HG03520 (cell line): Measurements from ENCODE around the gene PNPLA2.

Source experiments
- ATAC-seq: cut with Tn5 transposase; IDR thresholded peaks from one replicate; pipeline ENCODE4 v1.9.1; 2021; ENCODE audit warnings: mild to moderate bottlenecking, moderate library complexity; ENCODE audit not compliant: unreplicated experiment

The PNPLA2 gene

DNA sequence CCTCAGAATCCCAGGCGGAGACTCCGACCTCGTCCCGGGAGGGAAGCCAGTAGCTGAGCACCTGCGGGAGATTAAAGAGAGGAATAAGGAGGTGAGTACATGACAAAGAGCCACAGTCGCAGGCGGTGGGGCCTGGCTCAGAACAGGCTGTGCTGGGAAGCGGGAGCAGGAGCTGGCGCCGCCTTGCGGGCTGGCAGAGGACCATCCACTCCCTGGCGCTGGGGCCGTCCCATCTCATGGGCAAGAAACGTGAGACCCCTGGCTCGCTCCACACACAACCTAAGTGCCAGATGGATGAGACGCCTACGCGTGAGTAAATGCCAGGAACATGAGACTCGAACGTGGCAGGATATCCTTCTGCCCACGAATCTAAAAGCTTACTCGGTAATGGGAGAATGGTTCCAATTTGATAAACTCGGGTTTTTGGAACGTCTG lies 35.1 kb upstream of the PNPLA2 start:
- ATAC-seq = no peak

DNA sequence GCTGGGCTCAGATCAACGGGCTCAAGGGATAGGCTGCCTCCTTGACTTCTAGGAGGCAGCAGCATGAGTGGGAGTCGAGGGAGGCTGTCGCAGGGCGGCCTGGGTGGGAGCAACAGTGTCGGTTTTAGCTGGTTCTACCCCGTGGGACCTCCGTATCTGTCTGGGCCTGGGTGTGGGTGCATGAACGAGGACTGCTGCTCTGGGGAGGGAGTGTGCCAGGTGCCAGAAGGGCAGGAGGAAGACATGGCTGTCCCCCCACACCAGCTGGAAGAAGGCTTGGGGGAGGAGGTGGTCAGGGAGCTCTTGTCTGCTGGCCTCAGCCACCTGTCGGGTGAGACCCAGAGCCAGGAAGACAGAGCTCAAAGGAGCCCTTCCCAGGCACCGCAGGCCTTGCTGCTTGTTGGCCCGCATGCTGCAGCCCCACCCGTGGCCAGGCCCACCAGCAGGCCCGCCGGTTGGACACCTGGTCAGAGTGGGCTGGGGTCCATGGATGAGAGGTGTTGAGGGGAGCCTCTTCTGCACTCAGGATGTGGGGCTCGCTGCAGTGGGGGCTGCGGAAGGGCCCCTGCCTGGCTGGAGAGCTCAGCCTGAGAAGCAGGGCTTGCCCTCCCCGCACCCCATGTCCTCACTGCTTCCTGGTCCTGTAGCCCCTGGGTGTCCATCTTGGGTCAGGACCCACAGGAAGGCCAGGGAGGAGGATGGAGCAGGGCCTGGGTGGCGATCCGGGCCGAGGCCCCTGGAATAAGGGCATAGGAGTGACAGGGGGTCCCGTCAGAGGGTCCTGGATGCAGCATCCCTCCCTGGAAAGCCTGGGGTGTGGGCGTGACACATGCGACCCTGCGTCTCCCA lies 32.3 kb upstream of the PNPLA2 start:
- no peak for ATAC-seq

DNA sequence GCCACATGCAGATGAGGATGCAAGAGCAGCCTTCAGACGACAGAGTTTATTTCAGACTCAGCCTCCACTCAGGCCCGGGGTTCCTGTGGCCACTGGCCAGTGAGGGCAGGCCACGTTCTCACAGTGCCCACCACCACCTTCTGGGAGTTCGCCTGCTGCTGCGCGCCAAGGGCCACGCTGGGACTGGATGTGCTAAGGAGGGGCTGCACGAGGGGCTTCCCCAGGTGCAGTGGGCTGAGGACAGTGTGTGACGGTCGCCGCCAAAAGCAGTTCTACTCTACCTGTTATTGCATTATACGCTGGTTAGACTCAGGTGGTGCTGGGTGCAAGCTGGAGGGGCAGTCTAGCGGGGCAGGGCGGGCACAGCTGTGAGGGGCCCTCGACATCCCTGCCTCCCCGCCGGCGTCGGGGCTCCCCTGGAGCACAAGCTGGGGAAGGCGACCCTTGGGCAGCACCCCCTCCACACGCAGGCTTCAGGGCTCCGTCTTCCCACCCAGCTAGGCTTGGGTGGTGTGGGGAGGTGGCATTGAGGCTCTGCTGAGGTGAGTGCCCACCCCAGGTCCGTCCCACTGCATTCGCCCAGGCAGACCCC lies 31.5 kb upstream of the PNPLA2 start:
- no peak for ATAC-seq

DNA sequence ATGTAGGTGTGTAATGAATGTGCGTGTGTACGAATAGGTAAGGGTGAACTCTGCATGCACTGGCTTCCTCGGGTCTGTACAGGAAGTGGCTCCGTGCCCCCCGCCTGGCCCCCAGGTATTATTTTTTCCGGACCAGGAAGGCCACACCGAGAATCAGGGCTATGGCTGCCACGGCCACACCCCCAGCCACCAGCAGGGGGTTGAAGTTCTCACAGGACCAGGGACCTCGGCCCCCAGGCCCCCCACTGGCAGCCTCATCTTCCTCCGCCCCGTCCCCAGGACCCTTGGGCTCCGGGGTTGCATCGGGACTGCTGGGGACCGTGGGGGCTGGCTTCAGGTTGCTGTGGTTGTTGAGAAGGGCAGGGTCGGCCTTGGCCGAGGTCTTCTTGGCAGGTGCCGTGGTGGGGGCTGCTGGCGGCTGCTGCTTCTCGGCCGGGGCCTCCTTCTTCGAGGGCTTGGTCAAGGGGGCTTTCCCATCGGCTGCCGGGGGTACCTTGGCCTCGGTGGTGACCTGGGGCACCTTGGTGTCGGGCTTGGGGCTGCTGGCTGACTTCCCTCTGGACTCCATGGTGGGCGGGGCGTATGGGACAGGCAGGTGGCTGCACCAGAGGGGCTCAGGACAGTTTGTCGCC lies 30.6 kb upstream of the PNPLA2 start:
- ATAC-seq = no peak

DNA sequence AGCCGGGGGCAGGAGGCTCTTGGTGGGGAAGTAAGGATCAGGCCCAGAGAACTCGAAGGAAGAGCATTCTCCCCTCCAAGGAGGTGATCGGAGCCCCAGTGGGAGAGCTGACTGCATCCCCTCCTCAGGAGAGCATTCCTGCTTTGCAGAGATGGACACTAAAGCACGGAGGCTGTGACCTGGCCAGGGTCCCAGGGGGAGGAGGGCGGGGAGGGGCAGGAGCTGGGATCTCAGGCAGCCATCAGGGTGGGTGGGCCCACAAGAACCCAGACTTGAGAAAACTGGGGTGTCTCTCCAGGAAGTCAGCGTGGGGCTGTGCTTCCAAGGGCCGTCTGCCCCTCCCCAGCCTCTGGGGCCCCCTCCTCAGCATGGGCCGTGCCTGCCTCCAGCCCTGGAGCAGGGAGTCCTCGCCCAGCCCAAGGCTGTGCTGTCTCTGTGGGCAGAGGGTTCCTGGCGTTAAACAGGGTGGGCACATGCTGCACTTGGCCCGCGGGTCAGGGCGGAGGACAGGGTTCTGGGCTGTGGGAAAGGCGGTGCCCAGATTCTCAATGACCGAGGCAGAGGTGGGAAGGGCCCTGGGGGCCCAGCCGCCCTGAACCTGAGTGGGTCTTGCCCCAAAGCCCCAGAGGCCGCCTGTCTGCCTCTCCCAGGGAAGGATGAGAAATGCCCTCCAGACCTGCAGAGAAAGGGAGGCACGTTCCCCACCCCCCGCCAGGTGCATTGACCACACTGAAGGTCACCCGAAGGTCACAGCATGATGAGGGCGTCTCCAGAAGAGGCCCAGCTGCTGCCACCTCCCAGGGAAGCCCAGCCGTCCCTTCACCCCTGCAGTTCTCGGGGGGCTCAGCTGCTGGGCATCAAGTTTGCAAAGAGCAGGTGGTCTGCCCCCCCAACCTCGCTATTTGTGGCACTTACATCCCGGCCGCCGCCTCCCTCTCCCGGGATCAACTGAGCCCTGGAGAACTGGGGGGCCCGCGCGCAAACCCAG lies 29.5 kb upstream of the PNPLA2 start:
- ATAC-seq = no peak

DNA sequence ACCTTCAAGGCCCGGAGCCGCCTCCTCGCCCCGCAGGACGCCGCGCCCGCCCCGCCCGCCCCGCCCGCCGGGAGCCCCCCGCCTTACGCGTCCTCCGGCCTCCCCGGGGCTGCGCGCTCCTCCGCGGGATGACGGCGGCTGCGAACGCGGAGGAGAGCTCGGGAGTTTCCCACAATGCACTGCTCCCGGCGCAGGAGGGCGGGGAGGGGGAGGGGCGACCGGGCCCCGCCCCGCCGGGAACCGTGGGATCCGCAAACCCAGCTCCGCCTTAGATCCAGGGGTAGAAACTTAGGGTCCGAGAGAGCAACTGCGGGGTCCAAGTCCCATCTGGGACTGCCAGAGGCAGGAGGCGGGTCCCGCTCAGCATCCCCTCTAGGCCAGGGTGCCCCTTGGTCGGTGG lies 28.8 kb upstream of the PNPLA2 start, which contains the start of gene CEND1:
CEND1 (minus strand) TSS at position 148 of the 400 bp plus-strand sequence. CDS start 1,514 bp downstream, outside the sequence.
- no peak for ATAC-seq

DNA sequence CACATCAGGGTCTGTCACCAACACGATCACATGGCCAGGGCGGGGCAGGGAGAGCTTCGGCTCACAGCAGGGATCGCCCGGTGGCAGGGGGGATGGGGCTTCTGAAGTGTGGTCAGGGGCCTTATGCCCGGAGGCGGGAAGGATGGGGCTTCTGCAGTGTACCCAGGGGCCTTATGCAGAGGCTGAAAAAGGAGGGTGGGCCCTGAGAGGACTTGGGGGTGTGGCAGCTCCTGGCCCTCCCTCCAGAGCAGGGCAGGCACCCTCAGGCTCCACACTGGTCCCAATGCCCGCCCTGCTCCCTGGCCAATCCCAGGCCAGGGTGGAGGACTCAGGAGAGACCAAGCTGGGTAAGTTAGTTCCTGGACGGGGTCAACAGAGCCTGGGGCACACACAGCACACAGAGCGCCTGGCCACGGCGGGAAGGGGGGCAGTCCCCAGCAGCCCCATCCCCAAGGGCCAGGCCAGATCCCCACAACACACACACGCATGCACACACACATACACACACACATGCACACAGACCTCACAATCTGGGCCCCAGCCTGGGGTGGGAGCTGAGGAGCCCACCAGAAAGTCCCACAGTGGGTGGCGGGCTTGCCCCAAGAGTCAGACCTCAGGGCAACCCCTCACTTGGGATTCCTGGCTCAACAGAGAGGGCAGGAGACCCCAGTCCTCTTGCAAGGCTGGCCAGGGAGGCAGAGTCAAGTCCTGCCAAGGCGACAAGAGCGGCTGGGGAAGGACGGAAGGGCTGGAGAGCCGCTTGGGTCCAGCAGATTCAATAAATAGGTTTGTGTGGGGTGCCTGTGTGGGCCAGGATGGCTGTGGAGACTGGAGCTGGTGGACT lies 27.8 kb upstream of the PNPLA2 start:
- no peak for ATAC-seq

DNA sequence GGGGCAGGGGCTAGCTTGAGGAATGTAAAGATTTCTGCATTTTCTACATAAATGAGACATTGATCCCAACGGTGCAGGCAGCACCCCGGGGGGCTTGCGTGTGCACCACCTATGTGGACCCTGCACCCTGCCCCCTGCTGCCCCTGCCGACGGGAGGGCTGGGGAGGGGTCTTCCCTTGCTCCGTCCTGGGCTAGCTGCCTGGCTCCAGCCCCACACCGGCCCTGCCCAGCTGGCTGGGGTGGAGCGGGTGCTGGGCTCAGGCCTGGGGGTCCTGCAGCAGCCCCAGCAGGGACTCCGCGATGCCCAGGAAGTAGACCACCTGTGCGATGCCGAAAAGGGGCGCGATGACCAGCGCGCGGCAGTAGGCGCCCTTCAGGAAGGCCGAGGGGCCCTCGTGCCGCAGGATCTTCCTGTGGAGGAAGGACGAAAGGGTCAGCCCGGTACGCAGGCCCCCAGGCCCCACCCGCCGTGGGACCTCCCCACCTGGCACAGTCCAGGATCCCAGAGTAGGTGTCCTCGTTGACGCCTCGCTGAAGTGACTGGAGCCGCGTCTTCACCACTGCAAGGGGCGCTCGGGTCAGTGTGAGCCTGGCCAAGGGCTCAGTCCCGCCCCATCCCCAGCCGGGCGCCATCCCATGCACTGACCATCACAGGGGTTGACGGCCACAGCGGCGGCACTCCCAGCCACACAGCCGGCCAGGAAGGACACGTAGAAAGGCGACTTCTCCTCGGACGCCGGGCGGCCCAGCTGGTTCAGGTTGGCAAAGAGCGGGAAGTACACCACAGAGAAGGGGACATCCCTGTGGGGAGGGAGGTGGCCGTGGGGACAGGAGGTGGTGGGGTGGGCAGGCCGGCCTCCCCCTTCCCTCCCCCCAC lies 26.8 kb upstream of the PNPLA2 start:
- ATAC-seq = no peak

DNA sequence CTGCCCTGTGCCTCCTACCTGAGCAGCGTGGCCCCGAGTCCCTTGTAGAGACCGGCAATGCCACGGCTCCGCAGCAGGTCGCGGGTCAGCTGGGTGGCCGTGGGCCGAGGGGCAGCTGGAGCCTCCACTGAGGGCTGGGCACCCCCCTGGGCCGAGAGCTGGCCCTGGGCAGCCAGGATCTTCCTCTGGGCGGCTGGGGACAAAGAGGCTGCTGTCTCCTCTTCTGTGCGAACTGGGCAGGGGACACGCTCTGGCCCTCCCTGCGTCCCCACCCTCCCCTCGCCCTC lies 26.2 kb upstream of the PNPLA2 start:
- ATAC-seq = no peak

DNA sequence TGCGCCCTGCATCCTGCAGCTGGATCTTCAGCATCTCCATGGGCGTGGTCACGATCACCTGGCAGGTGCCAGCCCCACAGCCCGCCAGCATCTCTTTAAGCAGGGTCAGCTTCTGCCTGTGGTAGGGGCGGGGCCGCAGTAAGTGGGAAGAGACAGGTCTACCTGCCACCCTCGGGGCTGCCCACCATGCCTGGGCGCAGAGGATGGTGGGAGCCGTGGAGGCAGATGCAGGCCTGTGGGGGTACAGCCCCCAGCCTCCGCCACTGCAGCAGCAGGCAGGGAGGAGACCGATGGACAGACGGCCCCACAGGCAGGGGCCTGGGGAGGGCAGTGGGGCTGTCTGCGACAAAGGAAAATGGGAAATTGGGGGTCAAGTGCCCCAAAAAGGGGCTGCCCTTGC lies 25.8 kb upstream of the PNPLA2 start:
- no peak for ATAC-seq

DNA sequence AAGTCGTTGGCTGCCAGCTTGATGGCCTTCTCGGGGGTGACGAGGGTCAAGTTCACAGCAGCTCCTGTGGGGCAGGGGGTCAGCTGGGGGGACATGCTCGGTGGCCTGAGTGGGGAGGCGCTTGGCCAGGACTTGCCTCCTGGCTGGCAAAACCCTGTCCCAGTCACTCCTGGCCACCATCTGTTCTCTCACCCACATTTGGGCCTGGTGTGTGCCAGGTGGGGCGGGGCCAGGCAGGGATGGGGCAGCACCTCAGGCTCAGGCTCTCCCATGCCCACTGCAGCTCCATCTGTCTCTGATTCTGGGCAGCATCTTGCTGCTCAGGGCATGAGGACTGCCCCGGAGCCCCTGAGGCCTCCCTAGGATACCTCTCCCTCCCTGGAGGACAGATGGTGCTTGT lies 25.2 kb upstream of the PNPLA2 start:
- no peak for ATAC-seq

DNA sequence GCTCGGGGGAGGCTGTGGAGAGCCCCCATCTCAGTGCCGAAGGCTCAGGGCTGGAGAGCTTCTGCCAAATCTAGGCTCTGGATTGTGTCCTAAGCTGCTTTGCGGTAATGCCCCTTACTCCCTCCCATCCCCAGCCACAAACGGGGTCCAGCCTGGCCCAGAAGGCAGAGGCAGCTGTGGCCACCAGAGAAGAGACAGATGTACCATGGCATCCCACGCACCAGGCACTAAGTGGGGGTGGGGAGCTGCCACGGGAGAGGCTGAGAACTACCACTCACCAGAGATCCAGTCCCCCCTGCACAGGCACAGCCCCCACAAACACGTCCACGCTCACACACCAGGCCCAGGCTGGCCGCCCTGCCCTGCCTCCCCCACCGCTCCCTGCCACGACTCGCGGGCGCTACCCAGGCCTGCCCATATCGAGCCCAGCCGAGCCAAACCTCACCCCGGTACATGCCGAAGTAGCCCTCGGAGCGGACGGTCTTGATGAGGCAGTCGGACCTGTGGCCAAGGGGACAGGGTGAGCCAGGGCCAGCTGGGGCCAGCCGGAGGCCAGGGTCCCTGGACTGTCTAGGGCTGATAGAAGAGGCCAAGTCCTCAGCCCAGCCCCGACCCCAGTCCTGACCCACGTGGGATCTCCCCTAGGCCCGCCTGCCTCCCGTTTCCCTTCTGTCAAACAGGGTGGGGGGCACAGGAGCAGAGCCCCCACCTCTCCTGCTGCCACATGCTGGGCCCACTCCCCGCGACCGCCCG lies 24.5 kb upstream of the PNPLA2 start:
- no peak for ATAC-seq

DNA sequence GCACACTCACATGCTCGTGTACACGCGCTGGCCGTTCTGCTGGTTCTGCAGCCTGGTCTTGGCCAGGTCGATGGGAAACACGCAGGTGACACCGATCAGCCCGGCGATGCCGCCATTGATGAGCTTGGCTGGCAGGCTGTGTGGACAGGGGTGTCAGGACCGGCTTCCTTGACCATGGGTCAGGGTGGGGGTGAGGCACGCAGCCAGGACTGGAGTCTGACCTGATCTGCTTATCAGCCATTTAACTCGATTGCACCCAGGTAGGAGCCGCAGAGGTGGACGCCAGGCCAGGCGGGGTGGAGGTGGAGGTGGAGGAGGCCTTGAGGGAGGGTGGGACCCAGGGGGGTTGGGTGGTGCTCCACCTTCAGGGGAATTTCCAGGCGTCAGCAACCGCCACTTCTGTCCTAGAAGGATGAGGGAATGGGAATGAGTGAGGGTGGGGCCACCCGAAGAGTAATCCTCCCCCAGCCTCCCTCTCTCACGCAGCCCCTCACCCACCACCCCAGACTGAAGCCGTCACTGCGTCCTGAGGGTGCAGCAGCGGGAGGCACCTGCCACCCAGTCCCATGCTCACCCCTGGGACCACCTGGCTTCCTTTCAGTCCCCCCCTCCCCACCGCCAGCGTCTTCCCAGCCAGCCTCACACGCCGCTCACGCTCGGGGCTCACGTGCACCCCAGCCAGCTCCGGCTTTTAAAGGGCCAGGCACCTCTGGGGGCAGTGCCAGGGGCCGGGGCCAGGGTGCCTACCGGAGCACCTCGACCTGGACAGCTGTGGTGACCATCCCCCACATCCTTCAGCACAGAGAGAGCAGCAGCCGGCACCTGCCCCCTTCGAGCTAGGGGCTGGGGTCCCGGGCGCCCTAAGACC lies 23.7 kb upstream of the PNPLA2 start:
- ATAC-seq = no peak

DNA sequence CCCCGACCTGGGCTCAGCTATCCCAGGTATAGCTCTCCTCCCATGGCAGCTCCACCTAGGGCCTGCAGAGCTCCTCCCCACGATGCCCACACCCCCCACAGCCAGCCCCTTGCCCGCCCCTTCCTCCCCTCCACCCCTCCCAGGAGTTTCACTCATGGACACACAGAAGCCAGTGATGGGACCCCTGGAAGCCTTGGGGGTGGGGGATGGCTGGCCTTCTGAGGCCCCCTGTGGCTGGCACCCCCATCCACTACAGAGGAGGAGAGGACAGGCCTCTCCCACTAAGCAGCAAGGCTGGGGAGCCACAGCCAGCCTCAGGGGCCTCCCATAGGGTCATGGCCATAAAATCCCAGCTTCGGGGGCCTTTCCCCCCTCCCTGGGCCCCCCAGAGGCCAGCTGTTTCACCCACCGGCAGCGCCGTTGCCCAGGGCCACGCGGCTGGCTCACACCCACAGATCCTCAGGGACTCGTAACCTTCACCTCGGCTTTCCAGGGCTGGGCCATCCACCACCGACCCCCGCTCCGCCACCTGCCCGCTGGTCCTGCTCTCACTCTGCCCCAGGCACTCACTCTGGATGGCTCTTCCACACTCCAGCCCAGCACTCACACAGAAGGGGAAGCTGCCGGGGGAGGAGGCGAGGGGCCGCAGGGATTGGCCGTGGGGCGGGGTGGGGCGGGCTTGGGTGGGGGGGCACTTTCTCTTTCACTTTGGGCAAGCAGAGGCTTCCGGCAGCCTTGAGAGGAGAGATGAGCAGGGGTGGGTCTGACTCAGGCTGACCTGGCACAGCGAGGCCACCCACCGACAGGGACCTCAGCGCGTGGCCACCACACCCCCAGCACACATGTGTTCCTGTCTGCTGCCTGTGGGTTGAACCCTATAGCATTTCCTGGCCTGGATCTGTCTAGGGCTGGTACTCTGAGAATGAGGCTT lies 22.8 kb upstream of the PNPLA2 start:
- ATAC-seq = peak; percentile 31

DNA sequence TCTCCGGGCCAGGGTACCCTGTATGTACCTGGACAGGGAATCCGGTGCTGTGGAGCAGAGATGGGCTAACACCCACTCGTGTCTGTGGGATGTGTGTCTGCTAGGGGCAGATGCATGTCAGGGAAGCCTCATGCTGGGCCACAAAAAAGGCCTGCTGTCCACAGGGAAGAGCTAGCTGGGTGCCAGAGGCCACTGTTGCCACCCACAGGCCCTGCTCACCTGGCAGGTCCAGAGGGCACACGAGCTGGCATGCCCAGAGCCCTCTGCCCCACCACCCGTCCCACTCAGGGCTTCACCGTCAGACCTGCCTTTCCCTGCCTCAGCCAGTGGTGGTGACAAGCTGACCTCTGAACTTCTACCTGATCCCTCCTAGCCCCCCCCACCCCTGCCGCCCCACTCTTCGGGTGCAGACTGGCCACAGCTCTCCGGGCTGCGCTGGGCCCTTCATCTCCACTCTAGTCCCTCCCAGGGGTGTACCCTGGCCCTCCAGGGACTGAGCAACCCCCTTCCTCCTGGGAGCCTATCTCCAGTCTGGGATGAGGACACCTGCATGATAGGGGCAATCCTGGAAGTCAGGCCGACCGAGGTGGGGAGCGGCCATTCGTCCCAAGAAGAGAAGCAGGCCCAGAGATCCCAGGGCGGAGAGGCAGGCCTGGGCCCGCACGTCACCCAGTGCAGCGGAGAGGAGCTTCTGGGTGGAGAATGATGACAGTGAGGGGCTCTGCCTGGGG lies 22.0 kb upstream of the PNPLA2 start:
- ATAC-seq = no peak
